Heart left ventricle (tissue), 16 donors: ENCODE data around the gene CRIM1. TPM values are rescaled to one million over a fixed set of nuclear protein-coding genes. Genes with fewer than 3 reads are reported as not detected.

Source experiments
- ATAC-seq, 4 donors: fragments of 200-7000 bp; cut with Tn5 transposase; one replicate each; pipeline ENCODE4 v1.9.1; 2020 to 2022; ENCODE audit warnings: moderate library complexity in 4 of 4, mild to moderate bottlenecking in 3 of 4, moderate number of reproducible peaks in 1 of 4
- DNase-seq, 5 donors: peaks; one replicate each; pipeline ENCODE4 v3.0.0-alpha.2; 2020
- H3K27ac ChIP-seq, 12 donors: fragments of 200-600 bp; sonication (generic) in 4 of 12; one replicate each; pipeline versions ENCODE4 v1.5.0 to v1.8.0; 2016 to 2022; ENCODE audit warnings: mild to moderate bottlenecking in 2 of 12
- H3K27me3 ChIP-seq, 9 donors: fragments of 200-600 bp; sonication (generic) in 2 of 9; one replicate each; pipeline versions ENCODE4 v1.5.1 to v1.8.0; 2016 to 2022; ENCODE audit warnings: mild to moderate bottlenecking in 3 of 9
- H3K36me3 ChIP-seq, 9 donors: fragments of 200-600 bp; sonication (generic) in 2 of 9; one replicate each; pipeline versions ENCODE4 v1.5.0 to v1.8.0; 2018 to 2022; ENCODE audit warnings: mild to moderate bottlenecking in 2 of 9
- H3K4me1 ChIP-seq, 12 donors: fragments of 200-600 bp; sonication (generic) in 4 of 12; one replicate each; pipeline versions ENCODE4 v1.5.0 to v1.8.0; 2016 to 2022; ENCODE audit warnings: mild to moderate bottlenecking in 3 of 12
- H3K4me3 ChIP-seq, 12 donors: fragments of 200-600 bp; sonication (generic) in 4 of 12; one replicate each; pipeline versions ENCODE4 v1.5.0 to v1.8.0; 2017 to 2022; ENCODE audit warnings: mild to moderate bottlenecking in 9 of 12, moderate library complexity in 4 of 12
- H3K9me3 ChIP-seq, 12 donors: fragments of 200-600 bp; sonication (generic) in 4 of 12; one replicate each; pipeline versions ENCODE4 v1.5.0 to v1.8.0; 2016 to 2022; ENCODE audit warnings: mild to moderate bottlenecking in 1 of 12
- CTCF ChIP-seq, 12 donors: fragments of 200-600 bp; sonication (generic) in 4 of 12; IDR thresholded peaks; one replicate each; pipeline versions ENCODE4 v1.5.0 to v1.8.0; 2018 to 2022; ENCODE audit warnings: antibody characterized with exemption in 12 of 12, mild to moderate bottlenecking in 5 of 12
- POLR2A ChIP-seq, 2 donors: fragments of 450-650 bp; IDR thresholded peaks; one replicate each; pipeline ENCODE4 v1.6.1; 2017; ENCODE audit warnings: antibody characterized with exemption in 2 of 2, mild to moderate bottlenecking in 2 of 2, moderate library complexity in 2 of 2
- WGBS, 4 donors: extraction: QIAGEN DNeasy Blood & Tissue Kit in 2 of 4; methylation state at CpG; one replicate each; pipeline versions ENCODE4 v1.1.5 to v1.1.7; 2013 to 2018; 5-methylcytosine and 5-hydroxymethylcytosine counted together
- intact Hi-C, 10 donors: fragments of 100-400 bp; cut with DNase I; formaldehyde crosslinking; loops; one replicate each; pipeline versions ENCODE4 v1.11.1 to v1.14.2; 2022
- polyA plus RNA-seq, 2 donors: library from polyadenylated mRNA; stranded (reverse); fragments of 200-250 nt; gene quantifications; one replicate each; pipeline ENCODE4 v1.2.3, GENCODE V29; 2013
- total RNA-seq, 9 donors: library from RNA; depleted of rRNA in 2 of 9; stranded (reverse); fragments of >200 nt in 2 of 9; fragmentation: NEBNext Ultra II Directional in 3 of 9; extraction: Animal tissue kit (Norgen Biotek cat#: 25700) in 3 of 9; gene quantifications; one replicate each; pipeline versions ENCODE4 v1.1.0 to v1.2.4, GENCODE V29; 2016 to 2023
- donor health status: ischemic (EF 13 %, LVEDD 7.1; RV severe dilation, severe dysfunction).
- donor health status: healthy with polysubstance abuse.
- donor health status: DM: no; HTN: yes; CAD: no.
- donor health status: DM: no; HTN: no; CAD: no.
- donor health status: ischemic (EF 25% LVEDD 6.9; RV normal size, moderate dysfunction).
- donor health status: ischemic (EF 25% LVEDD 5.7; RV mildly dilated, moderate dysfunction).
- donor health status: healthy.
- donor health status: DM: yes; HTN: yes; CAD: no.
- donor health status: ischemic (EF 35%, LVEDD 5.7; RV mildly dilated, moderate dysfunction).
- donor health status: nonischemic (EF 11% LVEDD 7.7; RV severe dilation, severe dysfunction).
- donor health status: DM: yes; HTN: yes; CAD: no.
- donor health status: PGD.
- donor health status: ischemic (EF 29% LVEDD 5.4; RV normal size, mild dysfunction).
- donor health status: nonischemic (EF 23%, LVEDD 6.1; RV moderate dilation, normal function).

Gene CRIM1
- total and polyA plus RNA-seq, 11 donors, result 14.7 to 120 (median 81.8) TPM

GRCh38 chr2:36385603-36386002 lies 30.0 kb downstream of the CRIM1 start:
- peaks cover 2 to 72% (median 46%) of the 10 kb centered on the region in 12 donors for H3K4me1 ChIP-seq
- TF ChIP-seq CTCF (IDR thresholded peaks at IDR 0.05) (no peak), POLR2A (IDR thresholded peaks at IDR 0.05) (no peak)
- WGBS, 4 donors, result 74 to 82% (median 80%) methylated on average over 3 of the region's 3 CpGs
- H3K27me3 ChIP-seq, result no peaks in the 10 kb centered on the region
- H3K27ac ChIP-seq, result no peak overlapping the region
- H3K36me3 ChIP-seq, result peaks cover 0 to 2% (median 0%) of the 10 kb centered on the region in 9 donors
- H3K9me3 ChIP-seq, result no peaks in the 10 kb centered on the region
- ATAC-seq (no peak), DNase-seq (no peak)
- no peak overlapping the region for H3K4me3 ChIP-seq
- intact Hi-C loops, result no loop called here

- intact Hi-C loops, result no loop called here
- TF ChIP-seq POLR2A (IDR thresholded peaks at IDR 0.05), result no peak
- TF ChIP-seq CTCF (IDR thresholded peaks at IDR 0.05), result no peak
- WGBS, 4 donors, result 76 to 85% (median 80%) methylated on average over 2 of the region's 2 CpGs
- no peak for ATAC-seq
- no peak overlapping the region for H3K4me3 ChIP-seq
- H3K36me3 ChIP-seq, result peaks cover 0 to 1% (median 0%) of the 10 kb centered on the region in 9 donors
- peak overlapping the region in 2 of 12 donors; percentile 30 to 47 for H3K27ac ChIP-seq
- peaks cover 2 to 58% (median 36%) of the 10 kb centered on the region in 12 donors for H3K4me1 ChIP-seq
- no peaks in the 10 kb centered on the region for H3K9me3 ChIP-seq
- H3K27me3 ChIP-seq, result no peaks in the 10 kb centered on the region
- DNase-seq, result no peak
These were observed 31.8 kb downstream of the CRIM1 start for GRCh38 chr2:36387258-36387916.

GRCh38 chr2:36388472-36388871 lies 32.9 kb downstream of the CRIM1 start:
- DNase-seq (no peak), ATAC-seq (no peak)
- no peak for TF ChIP-seq CTCF (IDR thresholded peaks at IDR 0.05)
- TF ChIP-seq POLR2A (IDR thresholded peaks at IDR 0.05), result no peak
- peak overlapping the region in 8 of 12 donors; percentile 1 to 67 (median 41) for H3K27ac ChIP-seq
- H3K4me1 ChIP-seq, result peaks cover 2 to 66% (median 41%) of the 10 kb centered on the region in 12 donors
- H3K27me3 ChIP-seq, result no peaks in the 10 kb centered on the region
- no peak overlapping the region for H3K4me3 ChIP-seq
- 76 to 91% (median 85%) methylated on average over 3 of the region's 3 CpGs for WGBS, 4 donors
- no peaks in the 10 kb centered on the region for H3K9me3 ChIP-seq
- intact Hi-C loops, result no loop called here
- no peaks in the 10 kb centered on the region for H3K36me3 ChIP-seq

- 8 to 17% (median 15%) methylated on average over 5 of the region's 5 CpGs for WGBS, 4 donors
- TF ChIP-seq CTCF (IDR thresholded peaks at IDR 0.05), result no peak
- no peak for TF ChIP-seq POLR2A (IDR thresholded peaks at IDR 0.05)
- DNase-seq (no peak), ATAC-seq (peak; percentile 31 to 71 (median 63))
- H3K4me3 ChIP-seq, result peak overlapping the region in 1 of 12 donors; percentile 6
- no peaks in the 10 kb centered on the region for H3K36me3 ChIP-seq
- H3K27ac ChIP-seq, result peak overlapping the region in 9 of 12 donors; percentile 1 to 67 (median 35)
- no peaks in the 10 kb centered on the region for H3K9me3 ChIP-seq
- no peaks in the 10 kb centered on the region for H3K27me3 ChIP-seq
- H3K4me1 ChIP-seq, result peaks cover 2 to 72% (median 43%) of the 10 kb centered on the region in 12 donors
- intact Hi-C loops, result no loop called here
These were observed 33.5 kb downstream of the CRIM1 start for GRCh38 chr2:36389091-36389564.
